ENCODE data around the gene FLYWCH2.

GRCh38 chr16:2904922-2905240, 21.9 kb downstream of the FLYWCH2 start:
- TF ChIP-seq SP1 (IDR thresholded peaks at IDR 0.05), result no peak
- TF ChIP-seq FOXA1 (IDR thresholded peaks at IDR 0.05), result no peak
- no peak for TF ChIP-seq NFRKB (IDR thresholded peaks at IDR 0.05)
- TF ChIP-seq LEF1 (IDR thresholded peaks at IDR 0.05; ENCODE audit: borderline replicate concordance), result no peak
- no peak for TF ChIP-seq HDGF (IDR thresholded peaks at IDR 0.05; ENCODE audit: borderline replicate concordance)
- TF ChIP-seq BHLHE40 (IDR thresholded peaks at IDR 0.05; ENCODE audit: borderline replicate concordance), result no peak

Data from HEK293T (cell line).